Kasumi-1 (cell line): Measurements from ENCODE around the gene OR2AG2.
A peak's percentile ranks its signal among the peaks of the same experiment; 100 is the strongest.
"Not testable (repeated sequence)": the region's sequence is repeated elsewhere in the genome, so short reads cannot be mapped to it uniquely, and the experiment has no call there.

Source experiments
- DNase-seq, 2 experiments: peaks; one replicate each; lab custom pipeline; 2025; lab: John Stamatoyannopoulos, UW

Gene OR2AG2

GRCh38 chr11:6771926-6772893 is at the start of gene OR2AG2:
TSS of gene OR2AG2 (minus strand) at chr11:6771976. CDS start at chr11:6768957, 3,019 bp downstream.
- DNase-seq: peak; percentile 19 to 41

GRCh38 chr11:6818967-6819366 is 47.2 kb upstream of the OR2AG2 start:
- DNase-seq: no peak

- no peak for DNase-seq
These were observed 45.9 kb upstream of the OR2AG2 start for GRCh38 chr11:6817694-6818093.

- no peak for DNase-seq
These were observed 41.9 kb upstream of the OR2AG2 start for GRCh38 chr11:6813656-6814055.

GRCh38 chr11:6812390-6813005 is 40.7 kb upstream of the OR2AG2 start:
- peak; percentile 72 to 77 for DNase-seq

- not testable (repeated sequence) for DNase-seq
These were observed 29.3 kb upstream of the OR2AG2 start for GRCh38 chr11:6801075-6801474.

GRCh38 chr11:6799402-6799801 is 27.6 kb upstream of the OR2AG2 start, which contains the start of gene OR6A2:
TSS of gene OR6A2 (minus strand) at chr11:6799689. CDS start at chr11:6795708, 3,981 bp downstream.
- DNase-seq: no peak

- DNase-seq: no peak
These were observed 22.9 kb upstream of the OR2AG2 start for GRCh38 chr11:6794639-6795038.

GRCh38 chr11:6790546-6790945 is 18.8 kb upstream of the OR2AG2 start:
- DNase-seq: no peak

- DNase-seq: no peak
These were observed 10.9 kb upstream of the OR2AG2 start, which contains the start of gene OR2AG1 for GRCh38 chr11:6782720-6783119. TSS of gene OR2AG1 (plus strand) at chr11:6783020. CDS start at chr11:6785038, 2,018 bp downstream.

- no peak for DNase-seq
These were observed 9.1 kb upstream of the OR2AG2 start for GRCh38 chr11:6780829-6781228.

- DNase-seq: no peak
These were observed 6.7 kb upstream of the OR2AG2 start for GRCh38 chr11:6778518-6778917.

- DNase-seq: peak; percentile 69 to 80
These were observed 14.3 kb downstream of the OR2AG2 start for GRCh38 chr11:6757373-6757967.

- DNase-seq: no peak
These were observed 15.8 kb downstream of the OR2AG2 start for GRCh38 chr11:6755953-6756347.

- DNase-seq: peak; percentile 37 to 57
These were observed 16.3 kb downstream of the OR2AG2 start for GRCh38 chr11:6755303-6755952.

- DNase-seq: no peak
These were observed 24.6 kb downstream of the OR2AG2 start for GRCh38 chr11:6747097-6747668.

GRCh38 chr11:6746626-6747025 is 25.1 kb downstream of the OR2AG2 start:
- no peak for DNase-seq

- DNase-seq: peak; percentile 10 to 14
These were observed 25.6 kb downstream of the OR2AG2 start for GRCh38 chr11:6746086-6746618.

- DNase-seq: no peak
These were observed 26.2 kb downstream of the OR2AG2 start for GRCh38 chr11:6745465-6746015.

- no peak for DNase-seq
These were observed 26.8 kb downstream of the OR2AG2 start for GRCh38 chr11:6745018-6745417.

GRCh38 chr11:6742260-6742659 is 29.5 kb downstream of the OR2AG2 start:
- DNase-seq: no peak
